Cardiac fibroblast (primary cell): ENCODE measurements around the gene DNAJC13.
"Not testable (repeated sequence)": the region's sequence is repeated elsewhere in the genome, so short reads cannot be mapped to it uniquely, and the experiment has no call there.

Experiments used
- DNase-seq, 2 donors: peaks; one replicate each; pipeline versions ENCODE4 v3.0.0 to v3.0.0-alpha.2; 2010; ENCODE audit warnings: low read depth in 2 of 2
- H3K4me3 ChIP-seq, 2 donors: replicated peaks in 1 of 2; 1 replicate in 1 of 2; 2 replicates in 1 of 2; pipeline ENCODE4 v1.5.1; 2011; ENCODE audit warnings: low read depth in 2 of 2, low read length in 2 of 2, mild to moderate bottlenecking in 2 of 2, moderate library complexity in 1 of 2
- TF ChIP-seq, protein P1 (sequence below): IDR thresholded peaks from one replicate; pipeline ENCODE4 v1.5.1; 2011; ENCODE audit warnings: low read depth, mild to moderate bottlenecking, low read length, inconsistent platforms

The DNAJC13 gene

DNA sequence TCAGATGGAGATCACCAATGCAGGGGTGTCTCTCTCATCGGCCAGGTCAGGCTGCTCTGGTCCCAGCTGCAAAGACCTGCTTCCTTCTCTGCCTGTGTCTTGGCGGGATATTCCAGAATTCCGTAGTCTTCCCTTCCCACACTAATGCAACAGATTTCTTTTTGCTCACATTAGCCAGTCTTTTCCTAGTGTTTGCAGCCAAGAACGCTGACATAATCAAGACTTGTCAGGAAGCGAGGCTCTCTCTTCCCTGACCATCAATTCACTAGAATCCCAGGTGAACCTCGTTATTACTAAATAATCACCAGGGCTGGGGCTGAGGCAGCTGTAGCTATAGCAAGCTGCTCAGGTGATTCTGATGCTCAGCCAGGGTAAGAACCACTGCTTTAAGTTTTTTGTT lies 136.5 kb downstream of the DNAJC13 start:
- DNase-seq: peak in 1 of 2 donors; percentile 6
- H3K4me3 ChIP-seq: no peak overlapping the region
- TF ChIP-seq, protein P1, sequence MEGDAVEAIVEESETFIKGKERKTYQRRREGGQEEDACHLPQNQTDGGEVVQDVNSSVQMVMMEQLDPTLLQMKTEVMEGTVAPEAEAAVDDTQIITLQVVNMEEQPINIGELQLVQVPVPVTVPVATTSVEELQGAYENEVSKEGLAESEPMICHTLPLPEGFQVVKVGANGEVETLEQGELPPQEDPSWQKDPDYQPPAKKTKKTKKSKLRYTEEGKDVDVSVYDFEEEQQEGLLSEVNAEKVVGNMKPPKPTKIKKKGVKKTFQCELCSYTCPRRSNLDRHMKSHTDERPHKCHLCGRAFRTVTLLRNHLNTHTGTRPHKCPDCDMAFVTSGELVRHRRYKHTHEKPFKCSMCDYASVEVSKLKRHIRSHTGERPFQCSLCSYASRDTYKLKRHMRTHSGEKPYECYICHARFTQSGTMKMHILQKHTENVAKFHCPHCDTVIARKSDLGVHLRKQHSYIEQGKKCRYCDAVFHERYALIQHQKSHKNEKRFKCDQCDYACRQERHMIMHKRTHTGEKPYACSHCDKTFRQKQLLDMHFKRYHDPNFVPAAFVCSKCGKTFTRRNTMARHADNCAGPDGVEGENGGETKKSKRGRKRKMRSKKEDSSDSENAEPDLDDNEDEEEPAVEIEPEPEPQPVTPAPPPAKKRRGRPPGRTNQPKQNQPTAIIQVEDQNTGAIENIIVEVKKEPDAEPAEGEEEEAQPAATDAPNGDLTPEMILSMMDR: no peak

DNA sequence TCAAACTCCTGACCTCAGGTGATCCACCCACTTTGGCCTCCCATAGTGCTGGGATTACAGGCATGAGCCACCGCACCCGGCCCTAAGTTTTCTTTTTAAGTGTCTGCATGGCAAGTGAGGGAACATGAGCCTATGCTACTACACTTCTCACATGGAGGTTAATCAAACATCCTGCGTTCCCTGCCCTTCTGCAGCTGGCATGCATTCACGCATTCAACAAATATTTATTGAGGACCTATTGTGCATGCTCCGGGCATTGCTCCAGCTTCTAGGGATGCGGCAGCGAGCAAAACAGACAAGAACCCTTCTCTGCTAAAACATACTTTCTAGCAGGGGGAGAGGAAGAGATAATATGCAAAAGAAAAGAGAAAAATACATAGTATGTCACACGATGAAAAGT lies 137.1 kb downstream of the DNAJC13 start:
- TF ChIP-seq, protein P1: no peak
- peak; percentile 44 to 52 for DNase-seq
- H3K4me3 ChIP-seq: no peak overlapping the region

DNA sequence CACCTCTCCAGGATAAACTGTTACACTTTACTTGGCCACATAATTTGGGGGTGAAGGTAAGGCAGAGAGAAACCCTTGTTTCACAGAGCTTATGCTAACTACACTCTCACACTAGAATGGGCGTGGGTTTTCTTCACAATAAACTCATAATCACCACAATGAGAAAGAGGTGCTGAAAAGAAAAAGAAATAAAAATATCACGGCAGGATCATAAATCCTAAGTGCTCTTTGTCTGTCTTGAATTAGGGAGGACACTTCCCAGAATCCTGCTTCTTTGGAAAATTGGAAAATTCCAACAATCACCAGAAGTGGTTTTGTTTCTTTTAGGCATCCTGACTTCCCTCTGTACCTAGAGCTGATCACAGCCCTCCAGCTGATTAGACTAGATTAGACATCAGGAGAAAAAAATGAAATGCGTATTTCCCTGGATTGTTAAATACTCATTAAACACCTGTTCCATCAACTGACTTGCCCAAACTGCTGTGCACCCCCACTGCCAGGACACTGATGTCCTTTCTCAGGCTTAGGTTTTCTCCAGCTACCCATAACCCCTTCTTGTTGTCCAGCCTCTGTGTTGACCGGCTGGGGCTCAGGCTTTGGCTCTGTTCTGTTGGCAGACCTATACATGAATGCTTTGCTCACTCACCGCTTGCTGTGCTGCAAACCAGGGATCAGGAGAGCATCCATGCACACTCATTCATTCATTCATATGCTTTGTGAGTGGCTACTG lies 138.2 kb downstream of the DNAJC13 start:
- no peak for DNase-seq
- no peak overlapping the region for H3K4me3 ChIP-seq
- TF ChIP-seq, protein P1: no peak

DNA sequence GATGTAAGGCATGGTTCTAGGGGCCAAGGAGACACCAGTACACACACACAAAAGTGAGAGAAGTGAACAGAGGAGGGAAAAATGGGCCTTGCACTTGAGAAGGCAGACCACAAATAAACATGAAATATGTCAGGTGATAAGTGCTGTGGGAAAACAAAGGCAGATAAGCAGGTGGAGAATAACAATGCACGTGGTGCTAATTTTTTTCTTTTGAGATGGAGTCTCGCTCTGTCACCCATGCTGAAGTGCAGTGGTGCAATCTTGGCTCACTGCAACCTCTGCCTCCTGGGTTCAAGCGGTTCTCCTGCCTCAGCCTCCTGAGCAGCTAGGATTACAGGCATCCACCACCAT lies 138.7 kb downstream of the DNAJC13 start:
- not testable (repeated sequence) for H3K4me3 ChIP-seq, DNase-seq

DNA sequence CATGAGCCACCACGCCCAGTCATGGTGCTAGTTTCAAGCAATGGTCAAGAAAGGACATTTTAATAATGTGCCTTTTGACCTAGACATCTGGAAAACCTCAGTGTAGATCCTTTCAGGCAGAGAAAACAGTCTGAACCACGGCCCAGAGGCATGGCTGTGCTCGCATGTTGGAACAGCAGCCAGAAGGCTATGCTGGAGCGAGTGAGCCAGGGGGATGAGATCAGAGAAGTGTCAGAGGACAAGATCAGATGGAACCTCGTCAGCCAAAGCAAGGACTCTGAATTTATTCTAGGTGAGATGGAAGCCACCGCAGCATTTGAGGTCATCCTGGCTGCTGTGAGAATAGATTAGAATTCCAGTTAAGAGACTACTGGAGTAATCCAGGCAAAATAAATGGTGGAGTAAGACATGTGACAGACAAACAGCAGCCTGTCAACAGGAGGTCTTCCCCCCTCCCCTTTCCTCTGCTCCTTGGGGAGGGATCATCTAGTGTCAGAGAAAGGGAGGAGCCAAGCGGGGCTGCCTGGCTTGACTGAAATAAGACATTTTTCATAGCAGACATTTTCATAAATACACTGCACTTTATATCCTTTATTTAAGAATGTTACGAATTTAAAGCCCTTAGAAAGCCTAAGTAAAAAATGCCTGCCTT lies 139.3 kb downstream of the DNAJC13 start:
- H3K4me3 ChIP-seq: no peak overlapping the region

DNA sequence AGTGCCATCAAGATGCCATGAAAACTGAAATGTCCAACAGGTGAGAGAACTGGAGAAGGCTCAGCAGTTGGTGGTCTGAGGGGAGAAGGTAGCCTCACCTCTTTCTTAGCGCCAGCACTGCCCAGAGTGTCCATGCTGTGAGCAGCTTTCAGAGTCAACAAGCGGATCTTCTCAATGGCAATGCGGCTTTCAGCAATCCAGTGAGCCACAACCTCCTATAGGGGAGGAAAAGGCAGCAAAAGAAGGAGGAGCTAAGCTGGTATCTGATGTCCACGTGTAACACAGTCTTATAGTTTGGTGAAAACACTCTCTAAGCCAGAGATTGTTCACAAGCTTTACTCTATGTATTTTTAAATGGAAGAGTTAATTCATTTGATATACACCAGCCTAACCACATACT lies 143.7 kb downstream of the DNAJC13 start:
- H3K4me3 ChIP-seq: no peak overlapping the region
- TF ChIP-seq, protein P1: no peak
- DNase-seq: no peak

More for the DNA sequence above, 139.3 kb downstream of the DNAJC13 start:
- TF ChIP-seq, protein P1: no peak
- DNase-seq: no peak

DNA sequence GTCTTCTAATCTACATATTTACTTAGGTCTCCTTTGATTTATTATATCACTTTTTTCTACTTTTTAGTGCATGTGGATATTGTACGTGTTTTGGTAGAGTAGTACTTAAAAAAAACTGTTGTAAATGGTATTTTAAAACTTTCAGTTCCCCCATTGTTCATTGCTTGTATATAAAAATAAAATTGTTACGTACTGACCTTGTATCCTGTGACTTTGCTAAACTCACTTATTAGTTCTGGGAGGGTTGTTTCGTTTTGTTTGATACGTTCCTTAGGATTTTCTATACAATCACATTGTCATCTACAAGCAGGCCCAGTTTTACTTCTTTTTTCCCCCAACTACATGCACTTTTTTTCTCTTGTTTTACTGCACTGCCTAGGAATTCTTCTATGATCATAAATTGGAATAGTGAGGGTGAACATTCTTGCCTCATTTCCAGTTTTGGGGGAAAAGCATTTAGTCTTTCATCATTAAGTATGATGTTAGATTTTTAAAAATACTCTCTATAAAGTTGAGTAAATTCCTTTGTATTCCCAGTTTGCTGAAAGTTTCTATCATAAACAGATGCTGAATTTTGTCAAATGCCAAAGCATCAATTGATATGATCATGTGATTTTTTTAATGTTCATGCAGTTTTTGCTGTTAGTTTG lies 146.2 kb downstream of the DNAJC13 start:
- DNase-seq: no peak
- TF ChIP-seq, protein P1: no peak
- no peak overlapping the region for H3K4me3 ChIP-seq
